IMR-90 (cell line): ENCODE results near the gene IGLL1. TPM values are rescaled to one million over a fixed set of nuclear protein-coding genes. Genes with fewer than 3 reads are reported as not detected.
"Not testable (repeated sequence)": the region's sequence is repeated elsewhere in the genome, so short reads cannot be mapped to it uniquely, and the experiment has no call there.

ENCODE experiments used
- ATAC-seq: fragments of 200-7000 bp; cut with Tn5 transposase; 2 replicates; pipeline ENCODE4 v1.9.1; 2020; ENCODE audit warnings: low read depth, mild to moderate bottlenecking, moderate library complexity
- BruUV-seq: library from RNA; stranded (reverse); fragments of 400-500 nt; replicated peaks from 2 replicates; lab custom pipeline; 2021; lab: Mats Ljungman, UMichigan
- CTCF ChIA-PET: fragments of 300-600 bp; formaldehyde crosslinking; extraction: SDS; loops from one replicate; lab custom pipeline; 2021; ENCODE audit warnings: antibody characterized with exemption; lab: Yijun Ruan, JAX
- POLR2A ChIA-PET: fragments of 300-600 bp; sonication (Branson Sonifier 250); formaldehyde crosslinking; loops from one replicate; lab custom pipeline; 2022; ENCODE audit warnings: antibody characterized with exemption; ENCODE audit not compliant: unreplicated experiment; lab: Charles Lee
- DNase-seq: peaks from one replicate; pipeline ENCODE4 v3.0.0; 2013
- H2AFZ ChIP-seq: replicated peaks from 2 replicates; pipeline ENCODE3; 2013; ENCODE audit warnings: low read length, mild to moderate bottlenecking; ENCODE audit not compliant: poor library complexity
- H2AK5ac ChIP-seq: 2 replicates; pipeline ENCODE4 v1.6.1; 2013; ENCODE audit warnings: low read depth, low read length, inconsistent platforms
- H2AK9ac ChIP-seq: replicated peaks from 2 replicates; pipeline ENCODE3; 2013; ENCODE audit warnings: mild to moderate bottlenecking, low read depth, low read length, moderate library complexity; ENCODE audit not compliant: poor library complexity
- H2BK120ac ChIP-seq: 2 replicates; pipeline ENCODE4 v1.6.1; 2013; ENCODE audit warnings: low read depth, low read length, inconsistent platforms
- H2BK15ac ChIP-seq: 3 replicates; pipeline ENCODE4 v1.6.1; 2013; ENCODE audit warnings: low read depth, low read length, inconsistent platforms
- H2BK20ac ChIP-seq: 2 replicates; pipeline ENCODE4 v1.6.1; 2013; ENCODE audit warnings: low read depth, mild to moderate bottlenecking, inconsistent platforms, low read length, moderate library complexity
- H2BK5ac ChIP-seq: 2 replicates; pipeline ENCODE4 v1.6.1; 2013; ENCODE audit warnings: mild to moderate bottlenecking, low read depth, low read length, inconsistent platforms; ENCODE audit not compliant: poor library complexity, severe bottlenecking
- H3K14ac ChIP-seq: replicated peaks from 2 replicates; pipeline ENCODE4 v1.6.1; 2013; ENCODE audit warnings: low read depth, low read length, inconsistent platforms
- H3K18ac ChIP-seq: 2 replicates; pipeline ENCODE4 v1.6.1; 2013; ENCODE audit warnings: low read depth, low read length, control low read depth
- H3K23ac ChIP-seq: 2 replicates; pipeline ENCODE4 v1.6.1; 2013; ENCODE audit warnings: low read depth, low read length, inconsistent platforms
- H3K27ac ChIP-seq: 2 replicates; pipeline ENCODE4 v1.5.1; 2013; ENCODE audit warnings: mild to moderate bottlenecking, control low read depth, low read length; ENCODE audit not compliant: insufficient read depth
- H3K27me3 ChIP-seq: 2 replicates; pipeline ENCODE4 v1.6.1; 2013; ENCODE audit warnings: low read length; ENCODE audit not compliant: control insufficient read depth, insufficient read depth
- H3K36me3 ChIP-seq: 2 replicates; pipeline ENCODE4 v1.6.1; 2013; ENCODE audit warnings: low read length, mixed read lengths; ENCODE audit not compliant: control insufficient read depth, insufficient read depth
- H3K4ac ChIP-seq: 2 replicates; pipeline ENCODE4 v1.6.1; 2013; ENCODE audit warnings: low read depth, low read length, inconsistent platforms
- H3K4me1 ChIP-seq: 2 replicates; pipeline ENCODE4 v1.6.1; 2013; ENCODE audit warnings: low read length, mixed read lengths; ENCODE audit not compliant: control insufficient read depth, insufficient read depth
- H3K4me2 ChIP-seq: 2 replicates; pipeline ENCODE4 v1.6.1; 2013; ENCODE audit warnings: low read depth, mild to moderate bottlenecking, control low read depth, low read length, moderate library complexity
- H3K4me3 ChIP-seq: 2 replicates; pipeline ENCODE4 v1.5.1; 2013; ENCODE audit warnings: low read depth, mild to moderate bottlenecking, control low read depth, low read length, moderate library complexity; ENCODE audit not compliant: insufficient read depth
- H3K56ac ChIP-seq: 2 replicates; pipeline ENCODE4 v1.6.1; 2013; ENCODE audit warnings: low read length, inconsistent platforms; ENCODE audit not compliant: insufficient read depth; ENCODE audit errors: extremely low read depth
- H3K79me1 ChIP-seq, 2 experiments: 2 replicates each; pipeline ENCODE4 v1.6.1; 2013; ENCODE audit warnings: low read length in 2 of 2, inconsistent platforms in 1 of 2, low read depth in 1 of 2
- H3K9ac ChIP-seq: 2 replicates; pipeline ENCODE4 v1.6.1; 2013; ENCODE audit warnings: low read depth, low read length, control low read depth
- H3K9me1 ChIP-seq: 2 replicates; pipeline ENCODE4 v1.6.1; 2013; ENCODE audit warnings: low read length, inconsistent platforms; ENCODE audit not compliant: insufficient read depth
- H3K9me3 ChIP-seq: 2 replicates; pipeline ENCODE4 v1.6.1; 2013; ENCODE audit warnings: low read length; ENCODE audit not compliant: control insufficient read depth, insufficient read depth
- H4K20me1 ChIP-seq: 2 replicates; pipeline ENCODE4 v1.6.1; 2013; ENCODE audit warnings: low read length, inconsistent platforms; ENCODE audit not compliant: insufficient read depth
- H4K5ac ChIP-seq: 2 replicates; pipeline ENCODE4 v1.6.1; 2013; ENCODE audit warnings: mild to moderate bottlenecking, low read depth, low read length, control low read depth
- H4K8ac ChIP-seq, 2 experiments: 2 replicates each; pipeline ENCODE4 v1.6.1; 2013; ENCODE audit warnings: low read depth in 2 of 2, low read length in 2 of 2, control low read depth in 1 of 2, inconsistent platforms in 1 of 2
- H4K91ac ChIP-seq: 2 replicates; pipeline ENCODE4 v1.6.1; 2013; ENCODE audit warnings: low read depth, low read length, inconsistent platforms; ENCODE audit not compliant: insufficient read depth
- WGBS, 2 experiments: methylation state at CpG; one replicate each; pipeline versions ENCODE4 v1.1.5 to v1.1.7; 2013; ENCODE audit warnings: missing lambda C conversion rate in 2 of 2; ENCODE audit not compliant: insufficient read length in 1 of 2; ENCODE audit errors: extremely low coverage in 2 of 2; 5-methylcytosine and 5-hydroxymethylcytosine counted together
- dilution Hi-C: fragments of 300-500 bp; cut with HindIII; formaldehyde crosslinking; loops from one replicate; pipeline ENCODE4 v1.14.3; 2018; ENCODE audit warnings: low sequenced_read_pairs; ENCODE audit not compliant: unreplicated experiment
- in situ Hi-C: fragments of 300-500 bp; cut with MboI; formaldehyde crosslinking; loops from 3 replicates; pipeline ENCODE4 v1.14.3; 2019; ENCODE audit warnings: low sequenced_read_pairs, inconsistent platforms, mixed read lengths
- intact Hi-C: fragments of 100-400 bp; cut with micrococcal nuclease; formaldehyde crosslinking; loops from 2 replicates; pipeline ENCODE4 v1.10.0; 2022
- polyA plus RNA-seq, 3 experiments: library from polyadenylated mRNA; depleted of rRNA; stranded (reverse); fragments of >200 nt; gene quantifications; 2 replicates each; pipeline ENCODE4 v1.2.3, GENCODE V29; 2012; ENCODE audit warnings: low replicate concordance in 1 of 3
- total RNA-seq: library from RNA; depleted of rRNA; stranded (reverse); fragments of >200 nt; gene quantifications from 2 replicates; pipeline ENCODE4 v1.2.3, GENCODE V29; 2012

The IGLL1 gene
- total and polyA plus RNA-seq, 2 of the 4 experiments (the other 2 are of a cell fraction) = not detected

DNA sequence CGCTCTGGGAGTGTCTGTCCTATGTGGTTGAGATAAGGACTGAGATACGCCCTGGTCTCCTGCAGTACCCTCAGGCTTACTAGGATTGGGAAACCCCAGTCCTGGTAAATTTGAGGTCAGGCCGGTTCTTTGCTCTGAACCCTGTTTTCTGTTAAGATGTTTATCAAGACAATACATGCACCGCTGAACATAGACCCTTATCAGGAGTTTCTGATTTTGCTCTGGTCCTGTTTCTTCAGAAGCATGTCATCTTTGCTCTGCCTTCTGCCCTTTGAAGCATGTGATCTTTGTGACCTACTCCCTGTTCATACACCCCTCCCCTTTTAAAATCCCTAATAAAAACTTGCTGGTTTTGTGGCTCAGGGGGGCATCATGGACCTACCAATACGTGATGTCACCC lies 32.7 kb downstream of the IGLL1 start:
- H2BK120ac ChIP-seq, DNase-seq, H3K27me3 ChIP-seq, H3K4me2 ChIP-seq, H2BK20ac ChIP-seq, H3K18ac ChIP-seq, H3K4me1 ChIP-seq, H2AK9ac ChIP-seq, H3K4ac ChIP-seq, H3K4me3 ChIP-seq, dilution Hi-C loops, in situ Hi-C loops, H3K36me3 ChIP-seq, H4K8ac ChIP-seq, H2AFZ ChIP-seq, H4K91ac ChIP-seq, H3K23ac ChIP-seq, ATAC-seq, H3K79me1 ChIP-seq, H2AK5ac ChIP-seq, H3K56ac ChIP-seq, H3K9me3 ChIP-seq, BruUV-seq, H4K5ac ChIP-seq, H3K27ac ChIP-seq, H3K9ac ChIP-seq, H3K9me1 ChIP-seq, H3K14ac ChIP-seq, POLR2A ChIA-PET, CTCF ChIA-PET, H4K20me1 ChIP-seq, H2BK15ac ChIP-seq, H2BK5ac ChIP-seq: not testable (repeated sequence)
- intact Hi-C loops = loop anchor here (10.0 kb wide), 1 partner anchor 407 kb away; no protein-coding TSS in a partner anchor
- no CpG with 5 or more reads among the region's 5 CpGs for WGBS, 2 experiments
